Mesenchymal stem cell (in vitro differentiated cells and primary cell): ENCODE results near the gene MYCL.
"Not testable (repeated sequence)": the region's sequence is repeated elsewhere in the genome, so short reads cannot be mapped to it uniquely, and the experiment has no call there.

ENCODE experiments used
- DNase-seq: peaks from one replicate; pipeline ENCODE4 v3.0.0-alpha.2; 2013
- H2AFZ ChIP-seq: one replicate; pipeline ENCODE4 v1.6.1; 2013; ENCODE audit warnings: low read depth, mild to moderate bottlenecking, control low read depth, inconsistent platforms, low read length, moderate library complexity
- H2AK5ac ChIP-seq: 2 replicates; pipeline ENCODE4 v1.6.1; 2013; ENCODE audit warnings: low read length, moderate library complexity, mild to moderate bottlenecking, inconsistent platforms; ENCODE audit not compliant: severe bottlenecking
- H2BK120ac ChIP-seq: one replicate; pipeline ENCODE4 v1.6.1; 2013; ENCODE audit warnings: low read depth, mild to moderate bottlenecking, inconsistent platforms, low read length, moderate library complexity
- H2BK12ac ChIP-seq, 2 experiments: one replicate each; pipeline ENCODE4 v1.6.1; 2013; ENCODE audit warnings: inconsistent platforms in 2 of 2, low read length in 2 of 2, mild to moderate bottlenecking in 2 of 2, moderate library complexity in 2 of 2, control low read depth in 1 of 2
- H2BK15ac ChIP-seq: one replicate; pipeline ENCODE4 v1.6.1; 2013; ENCODE audit warnings: mild to moderate bottlenecking, low read depth, inconsistent platforms; ENCODE audit not compliant: poor library complexity, severe bottlenecking
- H2BK5ac ChIP-seq: 2 replicates; pipeline ENCODE4 v1.6.1; 2013; ENCODE audit warnings: low read depth, mild to moderate bottlenecking, low read length, control low read depth, inconsistent platforms; ENCODE audit not compliant: poor library complexity, severe bottlenecking
- H3K14ac ChIP-seq, 2 experiments: one replicate each; pipeline ENCODE4 v1.6.1; 2013; ENCODE audit warnings: inconsistent platforms in 2 of 2, low read length in 2 of 2, control low read depth in 1 of 2, mild to moderate bottlenecking in 1 of 2, moderate library complexity in 1 of 2
- H3K18ac ChIP-seq, 2 experiments: one replicate each; pipeline ENCODE4 v1.6.1; 2013; ENCODE audit warnings: inconsistent platforms in 2 of 2, low read length in 2 of 2, control low read depth in 1 of 2, low read depth in 1 of 2, mild to moderate bottlenecking in 1 of 2
- H3K23ac ChIP-seq, 2 experiments: one replicate each; pipeline ENCODE4 v1.6.1; 2013; ENCODE audit warnings: inconsistent platforms in 2 of 2, low read length in 2 of 2, mild to moderate bottlenecking in 2 of 2, moderate library complexity in 2 of 2, control low read depth in 1 of 2
- H3K27ac ChIP-seq: 2 replicates; pipeline ENCODE4 v1.5.1; 2013; ENCODE audit warnings: mild to moderate bottlenecking, moderate library complexity, low read length, control low read depth, inconsistent platforms; ENCODE audit not compliant: poor library complexity, severe bottlenecking
- H3K27me3 ChIP-seq, 2 experiments: 2 replicates each; pipeline versions ENCODE4 v1.6.1 to v1.7.0; 2013; ENCODE audit warnings: low read length in 2 of 2, mild to moderate bottlenecking in 2 of 2, moderate library complexity in 2 of 2, control low read depth in 1 of 2, inconsistent platforms in 1 of 2; ENCODE audit not compliant: control insufficient read depth in 1 of 2, insufficient read depth in 1 of 2
- H3K36me3 ChIP-seq, 2 experiments: 2 replicates each; pipeline versions ENCODE4 v1.6.1 to v1.7.0; 2013; ENCODE audit warnings: low read length in 2 of 2, control low read depth in 1 of 2, inconsistent platforms in 1 of 2, low read depth in 1 of 2, mild to moderate bottlenecking in 1 of 2; ENCODE audit not compliant: insufficient read depth in 2 of 2, control insufficient read depth in 1 of 2
- H3K4ac ChIP-seq, 2 experiments: one replicate each; pipeline ENCODE4 v1.6.1; 2013; ENCODE audit warnings: inconsistent platforms in 2 of 2, low read length in 2 of 2, mild to moderate bottlenecking in 2 of 2, moderate library complexity in 2 of 2, control low read depth in 1 of 2, low read depth in 1 of 2
- H3K4me1 ChIP-seq: 2 replicates; pipeline ENCODE4 v1.6.1; 2013; ENCODE audit warnings: low read depth, low read length, control low read depth; ENCODE audit not compliant: control insufficient read depth, insufficient read depth
- H3K4me2 ChIP-seq: 2 replicates; pipeline ENCODE4 v1.6.1; 2013; ENCODE audit warnings: low read length, mild to moderate bottlenecking, inconsistent platforms; ENCODE audit not compliant: poor library complexity, severe bottlenecking
- H3K4me3 ChIP-seq, 2 experiments: 2 replicates each; pipeline versions ENCODE4 v1.5.1 to v1.7.0; 2013; ENCODE audit warnings: low read length in 2 of 2, mild to moderate bottlenecking in 2 of 2, control low read depth in 1 of 2, low read depth in 1 of 2; ENCODE audit not compliant: insufficient read depth in 1 of 2
- H3K79me1 ChIP-seq: replicated peaks from 2 replicates; pipeline ENCODE4 v1.6.1; 2013; ENCODE audit warnings: mild to moderate bottlenecking, control low read depth, low read length, inconsistent platforms; ENCODE audit not compliant: poor library complexity, severe bottlenecking
- H3K9ac ChIP-seq: 2 replicates; pipeline ENCODE4 v1.7.0; 2013; ENCODE audit warnings: mild to moderate bottlenecking, low read length, moderate library complexity
- H3K9me3 ChIP-seq: 2 replicates; pipeline ENCODE4 v1.7.0; 2013; ENCODE audit warnings: mild to moderate bottlenecking, low read length; ENCODE audit not compliant: control insufficient read depth
- H4K8ac ChIP-seq: one replicate; pipeline ENCODE4 v1.6.1; 2013; ENCODE audit warnings: inconsistent platforms, mild to moderate bottlenecking, low read length, moderate library complexity
- H4K91ac ChIP-seq: one replicate; pipeline ENCODE4 v1.6.1; 2013; ENCODE audit warnings: mild to moderate bottlenecking, low read length, inconsistent platforms
- WGBS: methylation state at CpG from one replicate; pipeline ENCODE4 v1.1.7; 2013; ENCODE audit warnings: mixed read lengths; 5-methylcytosine and 5-hydroxymethylcytosine counted together

Gene MYCL

DNA sequence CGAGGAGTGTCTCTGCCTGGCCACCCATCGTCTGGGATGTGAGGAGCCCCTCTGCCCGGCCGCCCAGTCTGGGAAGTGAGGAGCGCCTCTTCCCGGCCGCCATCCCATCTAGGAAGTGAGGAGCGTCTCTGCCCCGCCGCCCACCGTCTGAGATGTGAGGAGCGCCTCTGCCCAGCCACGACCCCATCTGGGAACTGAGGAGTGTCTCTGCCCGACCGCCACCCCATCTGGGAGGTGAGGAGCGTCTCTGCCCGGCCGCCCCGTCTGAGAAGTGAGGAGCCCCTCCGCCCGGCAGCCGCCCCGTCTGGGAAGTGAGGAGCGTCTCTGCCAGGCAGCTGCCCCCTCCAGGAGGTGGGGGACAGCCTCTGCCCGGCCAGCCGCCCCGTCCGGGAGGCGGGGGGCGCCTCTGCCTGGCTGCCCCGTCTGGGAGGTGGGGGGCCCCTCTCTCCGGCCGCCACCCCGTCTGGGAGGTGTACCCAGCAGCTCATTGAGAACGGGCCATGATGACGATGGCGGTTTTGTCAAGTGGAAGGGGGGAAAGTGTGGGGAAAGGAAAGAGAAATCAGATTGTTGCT, 32.1 kb downstream of the MYCL start:
- not testable (repeated sequence) for H3K27ac ChIP-seq, H2BK12ac ChIP-seq, H2BK15ac ChIP-seq, H2AFZ ChIP-seq, H2BK5ac ChIP-seq, H3K23ac ChIP-seq, H3K4me3 ChIP-seq, H2BK120ac ChIP-seq, H2AK5ac ChIP-seq, H3K4me2 ChIP-seq, H3K4me1 ChIP-seq, H3K4ac ChIP-seq, H3K18ac ChIP-seq, H3K9ac ChIP-seq, H3K14ac ChIP-seq, H3K36me3 ChIP-seq, H3K27me3 ChIP-seq, H4K91ac ChIP-seq, H4K8ac ChIP-seq, H3K9me3 ChIP-seq, DNase-seq
- WGBS, result 96% methylated on average over 34 of the region's 37 CpGs
- H3K79me1 ChIP-seq, result peaks cover 13% of the 10 kb centered on the region

DNA sequence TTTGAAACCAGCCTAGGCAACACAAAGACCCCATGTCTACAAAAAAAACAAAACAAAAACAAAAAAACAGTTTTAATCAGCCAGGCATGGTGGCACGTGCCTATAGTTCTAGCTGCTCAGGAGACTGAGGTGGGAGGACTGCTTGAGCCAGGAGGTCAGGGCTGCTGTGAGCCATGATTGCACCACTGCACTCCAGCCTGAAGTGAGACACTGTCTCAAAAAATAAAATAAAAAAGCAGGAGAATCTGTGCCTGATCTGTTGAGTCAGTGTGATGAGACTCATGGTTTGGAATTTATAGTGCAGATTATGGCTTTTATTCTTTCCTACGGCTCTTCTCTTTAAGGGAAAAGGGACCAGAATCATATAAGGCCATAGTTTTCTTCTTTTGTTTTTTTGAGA, 35.0 kb downstream of the MYCL start:
- Histone ChIP-seq H3K18ac (no peak overlapping the region), H2BK15ac (no peak overlapping the region), H3K27ac (no peak overlapping the region), H2AFZ (no peak overlapping the region), H3K27me3 (no peaks in the 10 kb centered on the region), H4K91ac (no peak overlapping the region), H3K9ac (peak overlapping the region; percentile 26), H3K79me1 (peaks cover 16% of the 10 kb centered on the region), H2BK12ac (no peak overlapping the region), H3K4me2 (no peak overlapping the region), H3K9me3 (no peaks in the 10 kb centered on the region), H2BK120ac (no peak overlapping the region), H3K4ac (no peak overlapping the region), H4K8ac (no peak overlapping the region), H2AK5ac (no peak overlapping the region), H2BK5ac (peak overlapping the region; percentile 57), H3K36me3 (peaks cover 0 to 7% of the 10 kb centered on the region in 2 experiments), H3K23ac (no peak overlapping the region), H3K4me1 (peaks cover 4% of the 10 kb centered on the region), H3K14ac (no peak overlapping the region), H3K4me3 (no peak overlapping the region)
- WGBS, result 90% methylated on average over 2 of the region's 2 CpGs
- peak; percentile 61 for DNase-seq

DNA sequence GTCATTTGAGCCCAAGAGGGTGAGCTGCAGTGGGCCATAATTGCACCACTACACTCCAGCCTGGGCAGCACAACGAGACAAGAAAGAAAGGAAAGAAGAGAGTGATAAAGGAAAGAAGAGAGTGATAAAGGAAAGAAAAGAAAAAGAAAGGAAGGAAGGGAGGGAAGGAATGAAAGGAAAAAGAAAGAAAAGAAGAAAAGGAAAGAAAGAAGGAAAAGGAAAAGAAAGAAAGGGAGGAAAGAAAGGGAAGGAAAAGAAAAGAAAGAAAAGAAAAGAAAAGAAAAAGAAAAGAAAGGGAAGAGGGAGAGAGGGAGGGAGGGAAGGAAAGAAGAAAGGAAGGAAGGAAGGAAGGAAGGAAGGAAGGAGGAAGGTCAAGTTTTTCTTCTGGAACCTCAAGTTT, 36.0 kb downstream of the MYCL start:
- Histone ChIP-seq H3K23ac (no peak overlapping the region), H3K36me3 (peaks cover 0 to 12% of the 10 kb centered on the region in 2 experiments), H3K4me3 (no peak overlapping the region), H2BK15ac (no peak overlapping the region), H3K9me3 (no peaks in the 10 kb centered on the region), H3K18ac (no peak overlapping the region), H3K4ac (no peak overlapping the region), H3K4me2 (no peak overlapping the region), H4K8ac (no peak overlapping the region), H2BK5ac (no peak overlapping the region), H3K14ac (no peak overlapping the region), H3K79me1 (peaks cover 16% of the 10 kb centered on the region), H2BK120ac (no peak overlapping the region), H2AFZ (no peak overlapping the region), H3K27ac (no peak overlapping the region), H4K91ac (no peak overlapping the region), H2BK12ac (no peak overlapping the region), H3K9ac (no peak overlapping the region), H3K27me3 (no peaks in the 10 kb centered on the region), H2AK5ac (no peak overlapping the region), H3K4me1 (peaks cover 4% of the 10 kb centered on the region)
- WGBS, result 93% methylated on average over 1 of the region's 1 CpG
- DNase-seq, result no peak

DNA sequence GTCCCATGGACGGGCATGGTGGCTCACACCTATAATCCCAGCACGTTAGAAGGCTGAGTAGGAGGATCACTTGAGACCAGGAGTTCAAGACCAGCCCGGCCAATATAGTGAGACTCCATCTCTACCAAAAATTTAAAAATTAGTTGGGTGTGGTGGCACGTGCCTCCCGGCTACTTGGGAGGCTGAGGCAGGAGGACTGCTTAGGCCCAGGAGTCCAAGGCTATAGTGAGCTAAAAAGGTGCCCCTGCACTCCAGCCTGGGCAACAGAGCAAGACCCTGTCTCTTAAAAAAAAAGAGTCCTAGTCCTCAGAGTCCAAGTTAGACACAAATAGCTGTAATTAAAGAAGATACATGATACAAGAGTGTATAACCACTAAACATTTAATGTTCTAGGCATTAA, 38.5 kb downstream of the MYCL start:
- Histone ChIP-seq H2BK5ac (no peak overlapping the region), H3K9me3 (no peaks in the 10 kb centered on the region), H3K14ac (no peak overlapping the region), H2BK120ac (no peak overlapping the region), H2BK15ac (no peak overlapping the region), H4K91ac (no peak overlapping the region), H3K27me3 (no peaks in the 10 kb centered on the region), H3K4me2 (no peak overlapping the region), H2AK5ac (no peak overlapping the region), H3K4ac (no peak overlapping the region), H2BK12ac (no peak overlapping the region), H3K27ac (no peak overlapping the region), H3K4me3 (no peak overlapping the region), H3K79me1 (peaks cover 16% of the 10 kb centered on the region), H3K18ac (no peak overlapping the region), H3K23ac (no peak overlapping the region), H3K9ac (no peak overlapping the region), H2AFZ (no peak overlapping the region), H3K4me1 (peaks cover 4% of the 10 kb centered on the region), H4K8ac (no peak overlapping the region), H3K36me3 (peaks cover 0 to 12% of the 10 kb centered on the region in 2 experiments)
- DNase-seq, result no peak
- WGBS, result 97% methylated on average over 5 of the region's 5 CpGs
